Ishikawa (cell line): ENCODE data around the gene NDUFV1.

Experiments
- CEBPB ChIP-seq: IDR thresholded peaks from 2 replicates; pipeline ENCODE4 v1.6.1; 2012
- CREB1 ChIP-seq: IDR thresholded peaks from 2 replicates; pipeline ENCODE4 v1.6.1; 2012; ENCODE audit warnings: low read depth
- EGR1 ChIP-seq: IDR thresholded peaks from 2 replicates; pipeline ENCODE4 v1.6.1; 2012
- EP300 ChIP-seq: IDR thresholded peaks from 2 replicates; pipeline ENCODE4 v1.6.1; 2012; ENCODE audit warnings: borderline replicate concordance
- FOXM1 ChIP-seq: IDR thresholded peaks from 2 replicates; pipeline ENCODE4 v1.6.1; 2012; ENCODE audit warnings: low read depth, borderline replicate concordance
- MAX ChIP-seq: IDR thresholded peaks from 2 replicates; pipeline ENCODE4 v1.6.1; 2012
- NFIC ChIP-seq: IDR thresholded peaks from 2 replicates; pipeline ENCODE4 v1.6.1; 2012
- RAD21 ChIP-seq: IDR thresholded peaks from 2 replicates; pipeline ENCODE4 v1.6.1; 2012; ENCODE audit warnings: low read depth
- TAF1 ChIP-seq: IDR thresholded peaks from 2 replicates; pipeline ENCODE4 v1.6.1; 2012; ENCODE audit warnings: low read depth, mild to moderate bottlenecking
- TCF12 ChIP-seq: IDR thresholded peaks from 2 replicates; pipeline ENCODE4 v1.6.1; 2012; ENCODE audit warnings: low read depth
- TEAD4 ChIP-seq: IDR thresholded peaks from 2 replicates; pipeline ENCODE4 v1.6.1; 2012
- USF1 ChIP-seq: IDR thresholded peaks from 2 replicates; pipeline ENCODE4 v1.6.1; 2012
- YY1 ChIP-seq: IDR thresholded peaks from 2 replicates; pipeline ENCODE4 v1.6.1; 2012; ENCODE audit warnings: low read depth
- ZBTB7A ChIP-seq: IDR thresholded peaks from 2 replicates; pipeline ENCODE4 v1.6.1; 2012; ENCODE audit warnings: low read depth
- TF ChIP-seq, protein P1 (sequence below): IDR thresholded peaks from 2 replicates; pipeline ENCODE4 v1.6.1; 2012; ENCODE audit warnings: low read depth, mild to moderate bottlenecking

Gene NDUFV1

GRCh38 chr11:67608486-67608885 is 1.8 kb downstream of the NDUFV1 start:
- TF ChIP-seq CEBPB (no peak), RAD21 (no peak), TAF1 (no peak), EGR1 (no peak), ZBTB7A (no peak), MAX (no peak), NFIC (no peak)
- TF ChIP-seq, protein P1, sequence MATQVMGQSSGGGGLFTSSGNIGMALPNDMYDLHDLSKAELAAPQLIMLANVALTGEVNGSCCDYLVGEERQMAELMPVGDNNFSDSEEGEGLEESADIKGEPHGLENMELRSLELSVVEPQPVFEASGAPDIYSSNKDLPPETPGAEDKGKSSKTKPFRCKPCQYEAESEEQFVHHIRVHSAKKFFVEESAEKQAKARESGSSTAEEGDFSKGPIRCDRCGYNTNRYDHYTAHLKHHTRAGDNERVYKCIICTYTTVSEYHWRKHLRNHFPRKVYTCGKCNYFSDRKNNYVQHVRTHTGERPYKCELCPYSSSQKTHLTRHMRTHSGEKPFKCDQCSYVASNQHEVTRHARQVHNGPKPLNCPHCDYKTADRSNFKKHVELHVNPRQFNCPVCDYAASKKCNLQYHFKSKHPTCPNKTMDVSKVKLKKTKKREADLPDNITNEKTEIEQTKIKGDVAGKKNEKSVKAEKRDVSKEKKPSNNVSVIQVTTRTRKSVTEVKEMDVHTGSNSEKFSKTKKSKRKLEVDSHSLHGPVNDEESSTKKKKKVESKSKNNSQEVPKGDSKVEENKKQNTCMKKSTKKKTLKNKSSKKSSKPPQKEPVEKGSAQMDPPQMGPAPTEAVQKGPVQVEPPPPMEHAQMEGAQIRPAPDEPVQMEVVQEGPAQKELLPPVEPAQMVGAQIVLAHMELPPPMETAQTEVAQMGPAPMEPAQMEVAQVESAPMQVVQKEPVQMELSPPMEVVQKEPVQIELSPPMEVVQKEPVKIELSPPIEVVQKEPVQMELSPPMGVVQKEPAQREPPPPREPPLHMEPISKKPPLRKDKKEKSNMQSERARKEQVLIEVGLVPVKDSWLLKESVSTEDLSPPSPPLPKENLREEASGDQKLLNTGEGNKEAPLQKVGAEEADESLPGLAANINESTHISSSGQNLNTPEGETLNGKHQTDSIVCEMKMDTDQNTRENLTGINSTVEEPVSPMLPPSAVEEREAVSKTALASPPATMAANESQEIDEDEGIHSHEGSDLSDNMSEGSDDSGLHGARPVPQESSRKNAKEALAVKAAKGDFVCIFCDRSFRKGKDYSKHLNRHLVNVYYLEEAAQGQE, result no peak

DNA sequence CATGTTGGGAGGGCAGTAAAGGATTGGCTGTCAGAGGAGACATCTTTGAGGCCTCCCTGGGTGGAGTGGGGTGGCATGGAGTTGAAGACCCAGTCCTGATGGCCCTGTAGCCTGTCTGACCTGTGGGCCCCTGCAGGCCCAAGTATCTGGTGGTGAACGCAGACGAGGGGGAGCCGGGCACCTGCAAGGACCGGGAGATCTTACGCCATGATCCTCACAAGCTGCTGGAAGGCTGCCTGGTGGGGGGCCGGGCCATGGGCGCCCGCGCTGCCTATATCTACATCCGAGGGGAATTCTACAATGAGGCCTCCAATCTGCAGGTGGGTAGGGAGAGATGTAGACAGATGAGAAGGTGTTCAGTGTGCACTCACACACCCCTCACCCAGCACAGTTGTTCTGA is 2.6 kb downstream of the NDUFV1 start:
- no peak for TF ChIP-seq MAX
- TF ChIP-seq, protein P1, result no peak
- TF ChIP-seq TEAD4, result no peak
- TF ChIP-seq CEBPB, result no peak
- TF ChIP-seq NFIC, result no peak
- no peak for TF ChIP-seq EP300
- TF ChIP-seq CREB1, result no peak
- no peak for TF ChIP-seq ZBTB7A
- no peak for TF ChIP-seq USF1
- no peak for TF ChIP-seq RAD21
- TF ChIP-seq YY1, result no peak
- no peak for TF ChIP-seq FOXM1
- no peak for TF ChIP-seq TAF1

- no peak for TF ChIP-seq CEBPB
- no peak for TF ChIP-seq TAF1
- no peak for TF ChIP-seq MAX
- TF ChIP-seq TCF12, result no peak
- no peak for TF ChIP-seq CREB1
- no peak for TF ChIP-seq EP300
- TF ChIP-seq TEAD4, result no peak
- no peak for TF ChIP-seq USF1
- no peak for TF ChIP-seq EGR1
- TF ChIP-seq YY1, result no peak
Observed at GRCh38 chr11:67610302-67610868, 3.6 kb downstream of the NDUFV1 start.

GRCh38 chr11:67611165-67611564 is 4.4 kb downstream of the NDUFV1 start:
- no peak for TF ChIP-seq YY1
- no peak for TF ChIP-seq MAX
- TF ChIP-seq, protein P1, result no peak
- TF ChIP-seq TEAD4, result no peak
- TF ChIP-seq EP300, result no peak
- TF ChIP-seq FOXM1, result no peak
- TF ChIP-seq RAD21, result no peak
- TF ChIP-seq CREB1, result no peak
- TF ChIP-seq USF1, result no peak
